Anterior cingulate cortex (tissue), 58 donors: ENCODE measurements around the gene PKDREJ.
"Not testable (repeated sequence)": the region's sequence is repeated elsewhere in the genome, so short reads cannot be mapped to it uniquely, and the experiment has no call there.

ENCODE experiments used
- DNase-seq, 58 donors: peaks; one replicate each; lab custom pipeline; 2025; lab: John Stamatoyannopoulos, UW

The PKDREJ gene

GRCh38 chr22:46263216-46263590, at the start of gene PKDREJ:
Gene PKDREJ, minus strand, starts transcription at chr22:46263343. Its CDS starts 21 bp downstream, at chr22:46263322.
- no peak for DNase-seq

- DNase-seq = not testable (repeated sequence)
Observed at GRCh38 chr22:46312848-46313247, 49.7 kb upstream of the PKDREJ start.

- DNase-seq = no peak
Observed at GRCh38 chr22:46312056-46312455, 48.9 kb upstream of the PKDREJ start.

GRCh38 chr22:46309526-46310085, 46.5 kb upstream of the PKDREJ start:
- DNase-seq = no peak

- DNase-seq = no peak
Observed at GRCh38 chr22:46308283-46308988, 45.3 kb upstream of the PKDREJ start.

- no peak for DNase-seq
Observed at GRCh38 chr22:46303347-46303965, 40.3 kb upstream of the PKDREJ start.

- DNase-seq = no peak
Observed at GRCh38 chr22:46300491-46300890, 37.3 kb upstream of the PKDREJ start.

GRCh38 chr22:46299101-46299500, 36.0 kb upstream of the PKDREJ start:
- DNase-seq = no peak

- peak in 1 of 58 donors; percentile 41 for DNase-seq
Observed at GRCh38 chr22:46297151-46297812, 34.1 kb upstream of the PKDREJ start.

GRCh38 chr22:46296257-46297150, 33.4 kb upstream of the PKDREJ start, which contains the start of gene GTSE1:
Gene GTSE1, plus strand, starts transcription at chr22:46296870. Its CDS starts 531 bp downstream, at chr22:46297401.
- peak; percentile 42 to 99 (median 95) for DNase-seq

- DNase-seq = no peak
Observed at GRCh38 chr22:46295277-46295971, 32.3 kb upstream of the PKDREJ start.

GRCh38 chr22:46294784-46295183, 31.6 kb upstream of the PKDREJ start:
- DNase-seq = no peak

- DNase-seq = peak in 46 of 58 donors; percentile 7 to 76 (median 44)
Observed at GRCh38 chr22:46293577-46294260, 30.6 kb upstream of the PKDREJ start.

- DNase-seq = no peak
Observed at GRCh38 chr22:46292732-46293131, 29.6 kb upstream of the PKDREJ start.

- no peak for DNase-seq
Observed at GRCh38 chr22:46292173-46292572, 29.0 kb upstream of the PKDREJ start.

- no peak for DNase-seq
Observed at GRCh38 chr22:46290843-46291785, 28.0 kb upstream of the PKDREJ start.

- no peak for DNase-seq
Observed at GRCh38 chr22:46290121-46290842, 27.1 kb upstream of the PKDREJ start.
